Fibroblast of skin of scalp (primary cell): ENCODE measurements around the gene NXPH1.

ENCODE experiments used
- DNase-seq: peaks from one replicate; pipeline ENCODE4 v3.0.0-alpha.2; 2013

Gene NXPH1

DNA sequence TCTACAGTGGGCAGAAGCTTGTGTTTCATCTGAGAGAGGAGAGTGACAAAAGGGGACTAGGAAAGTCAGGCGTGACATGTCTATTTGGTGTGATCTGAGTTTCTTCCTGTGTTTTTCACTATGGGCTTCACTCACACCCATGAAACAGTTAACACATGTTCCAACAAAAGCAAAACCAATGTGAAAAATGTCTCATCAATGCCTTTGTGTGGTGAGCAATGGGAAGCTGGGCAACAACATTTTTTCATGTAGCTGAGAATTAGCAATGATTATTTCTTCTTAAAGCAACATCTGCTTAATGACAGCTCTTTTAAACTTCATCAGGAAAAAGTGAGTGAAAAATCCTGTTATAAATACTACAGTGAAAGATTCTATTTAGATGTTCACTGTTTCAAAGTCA is 76.2 kb downstream of the NXPH1 start:
- DNase-seq, result no peak

DNA sequence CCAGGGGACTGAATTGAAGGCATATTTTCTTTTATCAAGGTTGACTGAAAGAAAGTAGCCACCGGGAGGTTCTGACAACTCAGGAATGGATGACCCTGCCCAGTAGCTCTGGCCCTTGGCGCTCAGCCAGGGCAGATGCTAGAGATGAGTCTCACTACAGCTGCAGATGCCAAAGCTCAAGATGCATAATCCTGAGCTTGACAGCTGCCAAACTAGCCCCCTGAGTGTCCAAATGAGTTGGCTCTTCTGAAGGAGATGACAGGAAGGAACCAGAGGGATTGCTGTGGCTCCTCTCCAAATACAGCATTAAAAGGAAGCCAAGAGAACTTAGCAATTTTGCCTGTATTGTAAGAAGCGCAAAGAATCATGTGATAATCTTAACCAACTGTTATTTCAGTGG is 78.4 kb downstream of the NXPH1 start:
- DNase-seq, result no peak

DNA sequence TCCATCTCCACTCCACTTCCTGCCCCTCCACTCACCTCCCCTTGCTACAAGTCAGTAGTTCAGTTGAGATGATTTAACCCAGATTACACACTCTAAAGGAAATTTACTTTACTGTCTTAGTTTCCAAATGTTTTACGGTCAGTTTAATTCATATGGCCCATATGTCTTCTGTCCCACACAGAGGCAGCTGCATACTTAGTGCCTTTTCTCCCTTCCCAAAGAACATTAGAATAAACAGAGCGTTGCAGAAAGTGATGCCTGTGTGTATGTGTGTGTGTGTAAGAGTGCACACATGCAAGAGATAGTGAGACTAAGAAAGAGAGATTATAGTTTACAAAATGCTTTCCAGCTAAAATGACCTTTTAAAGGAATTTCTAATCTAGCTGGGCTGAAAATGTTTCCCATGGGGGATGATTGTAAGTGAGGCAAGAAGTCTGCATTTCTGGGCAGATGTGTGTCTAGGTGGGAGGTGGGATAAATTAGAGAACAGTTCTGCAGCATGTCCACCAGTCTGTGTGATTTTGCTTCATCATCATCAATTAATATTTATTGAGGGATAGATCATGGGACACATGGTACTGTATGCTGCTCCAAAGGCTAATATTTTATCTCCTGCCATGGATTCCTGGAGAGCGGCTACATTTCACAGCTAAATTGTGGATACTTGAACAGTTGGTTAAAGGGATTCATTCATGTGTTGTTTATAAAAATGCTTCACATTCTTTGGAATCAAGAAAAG is 81.5 kb downstream of the NXPH1 start:
- DNase-seq, result no peak

DNA sequence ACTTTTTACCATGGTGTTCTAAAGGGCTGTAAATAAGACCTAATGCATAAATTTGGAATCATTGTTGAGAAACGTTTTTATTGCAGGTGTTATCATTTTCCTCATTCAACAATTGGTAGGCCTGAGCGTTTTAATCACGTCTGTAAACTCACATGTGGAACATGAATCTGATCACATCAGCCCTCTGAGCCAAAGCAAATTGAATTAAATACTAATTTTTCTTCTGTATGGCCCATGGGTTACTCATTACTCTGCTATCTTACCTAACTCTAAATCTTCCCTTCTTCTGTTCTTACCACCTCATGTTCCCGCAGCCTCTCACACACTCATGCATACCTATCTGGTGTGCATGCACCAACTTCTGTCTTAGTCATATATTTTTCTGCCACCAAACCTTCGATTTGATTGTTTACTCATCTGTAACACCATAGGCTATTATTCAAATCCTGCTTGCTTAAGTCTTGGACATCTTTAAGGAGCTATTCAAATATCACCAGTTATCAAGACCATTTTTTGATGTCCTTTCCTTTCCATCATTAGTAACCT is 82.3 kb downstream of the NXPH1 start:
- DNase-seq, result no peak

DNA sequence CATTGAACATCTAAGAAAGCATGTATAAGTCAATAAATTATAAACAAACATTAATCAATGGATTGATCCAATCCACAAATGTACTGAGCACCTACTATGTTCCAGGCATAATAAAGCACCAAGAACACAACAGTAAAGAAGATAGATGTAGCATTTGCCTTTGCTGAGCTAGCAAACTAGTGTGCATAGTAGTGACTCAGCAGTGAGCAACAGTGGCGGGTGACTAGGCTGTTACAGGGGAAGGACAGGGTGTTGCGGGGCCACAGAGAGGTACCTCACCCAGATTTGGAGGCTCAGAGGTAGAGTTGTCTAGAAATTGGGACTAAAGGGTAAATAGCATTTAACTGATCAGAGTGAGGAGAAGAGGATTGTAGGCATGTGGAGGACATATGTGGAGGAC is 83.6 kb downstream of the NXPH1 start:
- no peak for DNase-seq

DNA sequence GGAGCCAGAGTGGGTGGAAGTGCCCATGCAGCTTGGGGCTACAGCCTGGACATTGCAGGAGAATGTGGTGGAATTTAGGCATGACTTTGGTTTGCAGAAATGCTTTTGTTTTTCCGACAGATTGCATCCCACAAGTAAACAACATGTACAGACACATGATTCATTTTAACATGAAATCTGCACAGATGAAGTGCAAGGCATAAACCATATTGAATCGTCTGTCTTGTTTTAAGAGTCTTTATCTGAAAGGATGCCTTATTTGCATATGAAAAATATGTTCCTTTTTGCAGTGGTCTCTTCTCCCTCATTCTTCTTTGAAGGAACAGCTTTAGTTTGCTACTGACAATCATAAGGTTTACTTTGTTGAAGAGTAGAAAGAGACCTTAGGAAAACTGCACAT is 94.9 kb downstream of the NXPH1 start:
- no peak for DNase-seq

DNA sequence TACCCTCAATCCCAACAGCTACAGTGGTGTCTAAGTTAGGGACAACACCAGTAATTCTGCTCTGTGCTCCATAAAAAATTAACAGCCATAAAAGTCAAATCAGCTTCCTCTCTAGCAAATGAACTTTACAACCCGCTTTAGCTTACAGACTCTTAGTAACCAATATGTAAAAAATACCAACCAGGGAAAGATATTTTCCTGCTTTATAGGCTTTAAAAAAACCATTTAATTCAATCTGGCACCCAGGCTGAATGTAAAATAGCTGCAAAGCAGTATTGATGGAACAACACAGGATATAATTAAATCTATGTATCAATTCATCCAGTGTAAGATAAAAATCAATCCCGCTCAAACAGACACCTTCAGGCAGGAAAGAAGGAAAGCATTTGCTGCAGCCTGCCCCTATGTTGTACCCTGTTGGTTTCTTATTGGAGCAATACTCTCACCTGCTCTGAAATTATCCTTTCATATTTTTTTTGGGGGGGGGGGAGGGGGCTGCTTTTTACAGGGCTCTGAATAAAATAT is 98.6 kb downstream of the NXPH1 start:
- no peak for DNase-seq

DNA sequence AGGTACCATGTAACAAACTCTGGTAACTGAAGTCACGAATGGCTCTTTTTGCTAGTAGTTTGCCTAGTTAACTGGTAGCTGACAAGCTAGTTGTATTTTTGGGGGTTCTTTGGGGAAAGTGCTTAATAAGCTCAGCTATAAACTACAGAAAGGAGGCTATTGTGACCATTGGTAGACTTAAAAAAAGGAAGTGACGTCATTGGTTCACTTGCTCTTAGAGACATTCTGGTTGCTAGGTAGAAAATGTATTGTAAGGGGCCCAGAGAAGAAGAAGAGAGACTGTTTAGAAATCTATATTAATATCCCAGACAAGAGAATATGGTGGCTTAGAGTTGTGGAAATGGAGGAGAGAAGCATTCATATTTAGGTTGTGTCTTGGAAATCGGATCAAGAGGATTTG is 103.0 kb downstream of the NXPH1 start:
- DNase-seq, result no peak

DNA sequence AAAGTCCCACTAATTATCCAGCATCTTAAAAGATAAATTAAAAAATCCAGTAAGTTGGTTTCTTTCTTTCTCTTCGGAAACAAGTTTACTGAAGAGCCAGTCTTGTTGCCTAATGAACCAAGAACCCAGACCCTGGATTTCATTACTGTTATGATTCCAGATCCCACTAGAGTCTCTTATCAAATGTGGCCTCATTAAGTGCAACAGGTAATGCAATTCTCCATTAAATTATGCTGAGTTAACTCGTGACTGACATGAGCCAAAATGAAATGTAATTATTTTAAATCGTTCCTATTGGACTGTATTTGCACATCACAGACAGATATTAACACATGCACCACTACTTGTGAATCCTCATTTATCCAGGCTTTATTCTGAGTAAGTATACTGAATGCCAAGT is 115.6 kb downstream of the NXPH1 start:
- no peak for DNase-seq

DNA sequence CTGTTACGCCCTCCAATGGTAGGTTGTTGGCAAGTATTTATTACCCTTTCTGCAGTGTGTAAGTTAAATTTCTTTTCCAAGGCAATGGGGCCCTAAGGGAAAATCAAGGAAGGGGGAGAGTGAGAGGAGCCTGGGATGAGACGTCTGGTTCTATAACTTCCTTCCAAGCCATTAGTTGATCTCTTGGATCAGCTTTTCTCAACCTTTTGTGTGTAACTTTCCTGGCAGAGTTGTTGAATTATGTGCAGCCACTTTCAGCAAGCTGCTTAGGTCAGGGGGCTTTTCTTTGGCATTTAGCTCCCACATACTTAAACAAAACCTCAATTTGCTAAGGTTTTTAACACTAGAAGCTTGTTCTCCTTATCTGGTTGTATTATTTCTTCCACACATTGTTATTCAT is 127.1 kb downstream of the NXPH1 start:
- no peak for DNase-seq

DNA sequence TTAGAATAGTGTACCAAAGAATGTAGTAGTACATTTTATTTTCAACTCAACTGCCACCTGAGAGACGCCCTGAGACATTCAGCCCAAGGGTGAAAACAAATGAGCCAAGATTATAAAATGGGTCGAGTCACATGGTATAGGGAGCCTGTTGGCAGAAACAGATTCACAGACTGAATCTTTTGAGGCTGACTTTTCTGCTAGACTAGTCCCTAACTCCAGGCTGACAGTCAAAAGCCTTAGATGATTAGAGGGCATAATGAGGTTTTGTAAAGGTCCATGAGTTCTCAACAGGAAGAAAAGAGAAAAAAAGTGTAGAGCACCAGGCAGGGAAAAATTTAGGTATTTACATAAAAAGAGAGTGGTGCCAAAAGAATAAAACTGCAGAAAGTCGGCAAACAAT is 128.0 kb downstream of the NXPH1 start:
- no peak for DNase-seq

DNA sequence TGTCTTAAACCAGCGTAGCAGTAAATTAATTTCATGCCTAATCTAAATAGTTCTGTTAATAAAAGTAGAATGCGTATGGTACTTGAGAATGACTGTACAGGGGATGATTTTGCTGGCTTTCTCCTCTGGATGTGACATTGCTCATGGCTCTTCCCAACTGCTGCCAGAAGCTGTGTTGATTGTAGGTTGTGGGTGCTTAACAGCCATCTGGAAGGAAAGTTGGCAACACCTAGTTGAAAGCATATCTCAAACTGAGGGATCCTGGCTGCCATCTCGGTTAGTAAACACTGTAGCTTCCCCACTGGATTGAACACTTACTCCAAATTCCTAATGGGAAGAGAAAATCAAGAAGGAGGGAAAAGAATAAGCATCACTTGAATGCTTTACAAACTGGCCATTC is 130.9 kb downstream of the NXPH1 start:
- no peak for DNase-seq

DNA sequence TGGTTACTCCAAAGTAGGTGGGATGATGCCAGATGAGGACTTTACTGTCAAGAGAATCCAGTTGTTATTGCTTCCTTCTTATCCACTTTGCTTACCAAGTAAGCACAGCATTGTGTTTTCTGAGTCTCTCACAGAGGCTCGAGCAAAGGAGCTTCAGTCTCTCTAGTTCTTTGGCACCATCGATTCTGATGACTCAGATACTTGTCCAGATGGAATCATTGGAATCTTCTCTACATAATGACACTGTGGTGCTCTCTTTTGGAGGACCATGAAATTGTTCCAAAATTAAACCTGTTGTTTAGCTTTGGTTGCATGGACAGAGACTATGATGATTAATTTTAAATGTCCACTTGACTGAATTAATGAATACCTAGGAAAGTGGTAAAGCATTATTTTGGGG is 132.6 kb downstream of the NXPH1 start:
- DNase-seq, result no peak

DNA sequence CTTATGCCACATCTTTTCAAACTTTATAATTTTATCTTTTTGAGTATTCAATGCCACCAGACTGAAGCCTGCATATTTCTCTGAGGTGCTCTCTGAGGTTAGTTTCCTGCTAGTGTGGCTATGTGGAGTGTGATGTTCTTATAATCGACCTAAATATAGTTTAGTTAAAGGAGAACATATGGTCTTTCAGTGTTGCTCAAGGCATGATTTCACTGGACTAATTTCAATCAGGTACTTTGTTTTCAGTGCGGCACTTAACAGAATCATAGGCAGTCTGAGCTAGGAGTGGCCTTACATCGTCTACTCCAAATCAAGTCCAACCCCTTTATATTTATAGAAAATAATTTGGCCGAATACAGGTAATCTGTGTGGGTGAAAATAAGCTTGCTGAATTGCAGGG is 134.2 kb downstream of the NXPH1 start:
- DNase-seq, result no peak

DNA sequence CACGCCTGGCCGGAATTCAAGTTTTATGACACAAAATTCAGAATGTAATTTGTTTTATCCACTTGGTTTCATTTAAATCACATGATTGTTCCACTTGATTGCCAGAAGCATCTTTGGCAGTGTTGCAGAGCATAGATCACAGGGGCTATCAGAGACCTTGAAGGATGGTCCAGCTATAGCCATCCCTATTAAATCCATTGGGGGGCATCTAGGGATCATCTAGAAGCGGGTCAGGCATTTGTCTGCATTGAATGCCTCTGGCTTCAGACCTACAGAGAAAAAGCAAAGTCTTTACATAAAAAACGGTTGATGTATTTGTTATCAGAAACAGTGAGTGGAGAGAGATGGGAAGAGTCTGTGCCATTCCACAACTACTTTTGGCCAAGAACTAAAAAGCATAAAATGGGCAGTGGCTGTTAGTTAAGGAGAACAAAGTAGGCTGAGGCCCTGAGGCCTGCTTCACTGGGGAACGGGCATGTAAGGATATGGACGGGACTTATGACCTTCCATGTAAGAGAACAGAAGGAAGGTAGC is 146.3 kb downstream of the NXPH1 start:
- no peak for DNase-seq

DNA sequence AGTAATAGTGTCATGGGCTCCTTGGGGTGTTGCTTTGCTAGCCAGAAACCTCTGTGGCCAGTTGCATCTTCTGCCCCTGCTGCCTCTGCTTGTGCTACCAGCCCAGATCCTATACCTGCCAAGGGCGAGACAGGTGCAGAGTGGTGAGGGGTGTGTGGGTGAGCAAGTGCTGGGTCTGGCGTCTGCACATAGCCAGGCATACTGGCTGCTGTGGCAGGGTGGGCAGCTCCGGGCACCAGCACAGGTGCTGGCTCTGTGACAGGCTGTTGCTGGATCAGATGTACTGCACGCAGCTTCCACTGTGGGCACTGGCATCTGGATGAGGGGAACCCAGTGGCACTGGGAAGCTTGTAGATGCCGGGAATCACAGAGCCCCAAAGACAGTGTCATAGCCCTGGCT is 148.4 kb downstream of the NXPH1 start:
- no peak for DNase-seq

DNA sequence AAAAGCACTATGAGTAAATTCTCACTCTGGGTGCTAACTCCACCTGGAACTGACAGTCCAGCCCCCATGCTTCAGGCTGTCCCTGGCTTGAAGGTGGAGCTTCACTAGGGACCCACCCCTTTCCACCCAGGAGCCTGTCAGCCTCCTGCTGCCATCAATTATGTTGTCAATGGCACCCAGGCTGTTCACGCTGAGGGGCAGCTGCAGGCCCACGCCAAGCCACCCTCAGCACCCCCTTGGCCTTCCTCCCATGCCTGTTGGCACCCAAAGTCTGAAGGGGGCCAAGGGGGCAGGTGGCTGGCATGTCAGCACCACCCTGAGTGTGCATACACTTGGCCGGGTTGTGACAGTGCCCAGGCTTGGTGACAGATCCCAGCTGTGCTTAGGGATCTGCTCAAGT is 149.3 kb downstream of the NXPH1 start:
- no peak for DNase-seq

DNA sequence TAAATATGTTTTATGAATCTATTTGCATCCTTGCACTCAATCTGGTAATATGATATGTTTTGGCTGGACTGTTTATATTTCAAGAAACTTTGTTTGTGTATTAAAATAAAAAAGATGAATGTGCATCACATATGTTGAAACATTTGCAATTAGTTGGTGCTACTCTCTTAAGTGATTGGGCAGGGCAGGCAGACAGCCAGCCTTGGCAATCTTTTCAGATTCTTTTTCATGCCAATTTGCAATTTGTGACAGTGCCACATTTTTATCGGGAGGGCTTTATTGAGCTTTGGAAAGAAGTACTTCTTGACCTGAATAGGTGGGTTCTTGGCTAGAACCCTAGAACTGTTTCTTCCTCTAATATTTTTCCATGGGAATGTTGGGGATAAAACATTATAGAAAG is 152.2 kb downstream of the NXPH1 start:
- no peak for DNase-seq

DNA sequence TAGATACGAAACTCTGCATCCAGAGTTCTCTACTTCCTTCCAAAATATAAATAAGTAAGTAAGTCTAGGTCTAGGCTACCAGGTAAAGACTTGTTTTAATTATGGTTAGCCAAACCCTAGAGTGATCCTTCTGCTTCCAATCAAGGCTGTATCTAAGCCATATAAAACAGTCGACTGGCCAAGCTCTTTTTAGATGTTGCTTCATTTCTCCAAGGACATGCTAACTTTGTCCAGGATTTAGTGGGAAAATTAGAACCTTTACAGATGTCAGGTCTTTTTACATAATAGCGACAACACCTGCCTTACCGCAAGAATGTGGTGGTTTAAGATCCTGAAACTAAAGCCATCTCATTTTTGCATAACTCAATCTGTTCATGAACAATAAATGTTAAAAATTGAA is 156.8 kb downstream of the NXPH1 start:
- no peak for DNase-seq

DNA sequence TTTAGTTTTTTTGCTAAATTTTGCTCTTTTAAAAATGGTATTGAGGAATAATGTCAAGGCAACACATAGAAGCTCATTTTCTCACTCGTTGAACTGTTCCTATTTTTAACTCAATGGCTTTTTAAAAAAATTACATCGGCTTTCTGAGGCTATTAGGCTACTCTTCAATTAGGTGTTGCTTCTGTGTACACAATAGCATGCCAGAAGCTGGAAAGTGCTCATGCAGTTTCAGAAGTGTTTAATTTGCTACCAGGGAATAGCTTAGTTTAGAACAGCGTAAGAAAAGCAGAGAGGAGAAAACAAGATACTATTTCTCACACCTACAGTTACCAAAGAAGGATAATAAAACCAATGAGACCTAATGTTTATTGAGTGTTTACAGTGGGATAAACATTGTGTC is 157.4 kb downstream of the NXPH1 start:
- no peak for DNase-seq

DNA sequence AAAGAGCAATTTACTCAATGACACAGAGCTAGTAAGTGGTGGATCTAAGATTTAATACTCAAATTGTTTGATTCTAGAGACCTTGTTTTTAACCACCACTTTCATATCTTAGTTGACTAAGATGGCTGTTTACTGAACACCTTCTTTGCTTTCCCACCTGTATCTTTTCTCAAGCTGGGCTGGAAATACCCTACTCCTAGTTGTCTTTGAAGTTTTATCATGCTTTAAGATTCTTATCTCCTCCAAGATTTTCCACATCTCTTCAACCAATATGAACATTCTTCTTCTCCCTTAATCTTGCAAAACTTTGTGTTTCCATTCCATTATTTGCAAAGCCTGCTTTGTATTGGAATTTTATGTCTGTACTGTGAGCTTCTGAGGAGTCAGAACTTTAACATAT is 157.9 kb downstream of the NXPH1 start:
- no peak for DNase-seq

DNA sequence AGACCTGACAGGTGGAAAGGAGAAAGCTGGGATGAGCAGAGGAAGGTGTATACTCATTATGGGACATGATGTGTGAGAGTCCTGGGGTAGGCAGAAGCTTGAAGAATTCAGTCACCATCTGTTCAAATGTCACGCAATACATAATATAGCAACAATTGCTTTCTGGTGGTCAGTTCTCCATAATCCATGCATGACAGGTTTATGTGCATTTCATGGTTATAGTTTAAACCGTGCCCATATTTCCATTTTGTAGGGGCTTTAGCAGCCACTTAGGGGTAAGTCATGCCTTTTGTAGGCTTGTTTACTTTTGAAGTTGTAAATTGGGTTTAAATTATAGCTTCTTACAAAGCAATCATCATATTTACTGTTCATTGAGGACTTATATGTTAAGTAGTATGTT is 158.8 kb downstream of the NXPH1 start:
- no peak for DNase-seq

DNA sequence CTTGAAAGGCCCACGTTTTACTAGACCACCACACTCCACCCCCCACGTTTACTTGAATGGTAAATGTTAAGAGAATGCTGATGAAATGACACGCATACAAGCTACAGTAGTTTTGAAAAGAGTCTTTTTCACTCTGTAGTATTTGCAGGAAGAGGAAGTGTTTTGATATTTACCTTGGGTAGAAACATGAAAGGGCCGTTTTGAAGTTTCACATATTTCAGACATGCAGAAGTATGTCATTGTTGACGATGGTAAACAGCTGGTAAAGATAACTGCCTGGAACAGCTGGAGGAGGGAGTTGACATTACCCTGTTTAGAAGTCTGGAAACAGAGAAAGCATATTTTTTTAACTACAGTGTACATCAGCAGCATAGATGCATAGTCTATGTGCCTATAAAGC is 160.7 kb downstream of the NXPH1 start:
- DNase-seq, result no peak

DNA sequence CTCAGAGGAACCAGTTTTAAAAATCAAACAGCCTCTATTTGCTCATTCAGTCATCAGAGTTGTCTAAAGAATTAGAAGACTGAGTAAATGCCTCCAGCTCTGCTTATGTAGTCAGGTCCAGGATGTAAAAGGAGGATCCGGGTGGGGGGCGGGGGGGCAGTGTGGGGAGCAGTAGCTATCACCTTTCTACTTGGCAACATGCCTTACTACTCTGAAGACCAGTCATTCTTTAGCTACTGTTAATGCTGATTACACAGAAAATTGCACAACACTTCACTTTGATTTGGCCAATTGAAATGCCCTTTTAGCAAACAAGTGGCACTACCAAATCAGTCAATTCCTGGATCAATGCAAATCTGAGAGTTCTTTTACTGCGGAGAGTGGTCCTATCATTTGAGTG is 164.2 kb downstream of the NXPH1 start:
- no peak for DNase-seq

DNA sequence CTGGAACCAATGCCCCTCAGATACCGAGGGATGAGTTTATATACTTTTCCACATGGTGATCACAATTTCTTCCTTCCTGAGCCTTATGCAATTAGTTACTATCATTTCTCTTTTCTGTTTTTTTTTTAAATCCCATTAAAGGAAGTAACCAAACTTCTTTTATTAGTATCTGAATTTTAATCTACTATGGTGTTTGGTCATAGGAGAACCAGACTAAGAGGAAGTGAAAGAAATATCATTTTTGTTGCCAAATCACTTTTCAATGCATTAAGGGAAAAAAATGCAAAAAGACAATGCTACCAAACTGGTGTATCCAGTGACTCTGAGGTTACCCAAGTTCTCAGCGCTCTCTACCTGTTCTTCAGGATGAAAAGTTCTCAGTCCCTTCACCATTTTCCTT is 167.7 kb downstream of the NXPH1 start:
- DNase-seq, result no peak
